HEK293 (cell line): ENCODE results near the gene FRMPD4.

ENCODE experiments used
- CTCF ChIA-PET: fragments of 350-600 bp; formaldehyde crosslinking; extraction: SDS; loops from one replicate; lab custom pipeline; 2021; ENCODE audit warnings: antibody characterized with exemption; lab: Yijun Ruan, JAX
- POLR2A ChIA-PET: fragments of 300-600 bp; formaldehyde crosslinking; extraction: SDS; loops from one replicate; lab custom pipeline; 2020; ENCODE audit warnings: antibody characterized with exemption, inconsistent platforms; lab: Yijun Ruan, JAX
- H3K27ac ChIP-seq: fragments of 200-500 bp; sonication (Bioruptor generic); 2 replicates; pipeline ENCODE4 v1.5.1; 2014; ENCODE audit warnings: low read depth, low read length, control low read depth, inconsistent platforms; ENCODE audit errors: extremely low read depth
- H3K36me3 ChIP-seq, 2 experiments: fragments of 200-500 bp in 1 of 2; sonication (Bioruptor generic) in 1 of 2; 1 replicate in 1 of 2; 2 replicates in 1 of 2; pipeline ENCODE4 v1.5.1; 2014 to 2017; ENCODE audit warnings: inconsistent platforms in 2 of 2, low read length in 2 of 2; ENCODE audit not compliant: control insufficient read depth in 2 of 2, insufficient read depth in 1 of 2
- H3K4me1 ChIP-seq: fragments of 200-500 bp; sonication (Bioruptor generic); 2 replicates; pipeline ENCODE4 v1.5.1; 2014; ENCODE audit warnings: mild to moderate bottlenecking, low read length, inconsistent platforms; ENCODE audit not compliant: control insufficient read depth, insufficient read depth
- H3K4me3 ChIP-seq: 2 replicates; pipeline ENCODE4 v1.5.1; 2011; ENCODE audit warnings: low read depth, mild to moderate bottlenecking, control low read depth, low read length, moderate library complexity
- H3K9me3 ChIP-seq: fragments of 200-500 bp; sonication (Bioruptor generic); 2 replicates; pipeline ENCODE4 v1.5.1; 2014; ENCODE audit warnings: low read depth, low read length, inconsistent platforms; ENCODE audit not compliant: control insufficient read depth, insufficient read depth
- GLIS2 ChIP-seq: fragments of 450-650 bp; formaldehyde crosslinking; IDR thresholded peaks from 2 replicates; pipeline ENCODE4 v1.5.1; 2016; ENCODE audit warnings: missing biosample characterization, missing genetic modification characterization
- KLF16 ChIP-seq: fragments of 450-650 bp; formaldehyde crosslinking; IDR thresholded peaks from 2 replicates; pipeline ENCODE4 v1.5.1; 2017; ENCODE audit warnings: missing biosample characterization, missing genetic modification characterization
- KLF9 ChIP-seq: fragments of 450-650 bp; formaldehyde crosslinking; IDR thresholded peaks from 2 replicates; pipeline ENCODE4 v1.5.1; 2016; ENCODE audit warnings: missing biosample characterization, missing genetic modification characterization, low read depth
- MEIS1 ChIP-seq: sonication (generic); formaldehyde crosslinking; IDR thresholded peaks from 2 replicates; pipeline ENCODE4 v1.8.1; 2022; ENCODE audit warnings: missing genetic modification reagents, mild to moderate bottlenecking, borderline replicate concordance
- PRDM4 ChIP-seq: fragments of 450-650 bp; formaldehyde crosslinking; IDR thresholded peaks from 2 replicates; pipeline ENCODE4 v1.5.1; 2017; ENCODE audit warnings: missing biosample characterization, missing genetic modification characterization
- SP3 ChIP-seq: fragments of 450-650 bp; formaldehyde crosslinking; IDR thresholded peaks from 2 replicates; pipeline ENCODE4 v1.5.1; 2016; ENCODE audit warnings: missing biosample characterization, missing genetic modification characterization
- SP7 ChIP-seq: fragments of 450-650 bp; formaldehyde crosslinking; IDR thresholded peaks from 2 replicates; pipeline ENCODE4 v1.5.1; 2016; ENCODE audit warnings: missing biosample characterization, missing genetic modification characterization
- TSHZ1 ChIP-seq: fragments of 450-650 bp; formaldehyde crosslinking; IDR thresholded peaks from 2 replicates; pipeline ENCODE4 v1.5.1; 2016; ENCODE audit warnings: missing biosample characterization, missing genetic modification characterization, borderline replicate concordance
- ZBTB10 ChIP-seq: fragments of 450-650 bp; formaldehyde crosslinking; IDR thresholded peaks from 2 replicates; pipeline ENCODE4 v1.5.1; 2016; ENCODE audit warnings: missing biosample characterization, missing genetic modification characterization
- ZFHX2 ChIP-seq: fragments of 450-650 bp; formaldehyde crosslinking; conservative IDR thresholded peaks from 2 replicates; pipeline ENCODE4 v1.5.1; 2016; ENCODE audit warnings: missing biosample characterization, missing genetic modification characterization
- ZNF121 ChIP-seq: fragments of 450-650 bp; formaldehyde crosslinking; IDR thresholded peaks from 2 replicates; pipeline ENCODE4 v1.5.1; 2016; ENCODE audit warnings: missing biosample characterization, missing genetic modification characterization
- ZNF169 ChIP-seq: fragments of 450-650 bp; formaldehyde crosslinking; IDR thresholded peaks from 2 replicates; pipeline ENCODE4 v1.5.1; 2016; ENCODE audit warnings: missing biosample characterization, missing genetic modification characterization
- ZNF335 ChIP-seq: fragments of 450-650 bp; formaldehyde crosslinking; conservative IDR thresholded peaks from 2 replicates; pipeline ENCODE4 v1.5.1; 2016; ENCODE audit warnings: missing biosample characterization, missing genetic modification characterization
- ZNF488 ChIP-seq: fragments of 450-650 bp; formaldehyde crosslinking; IDR thresholded peaks from 2 replicates; pipeline ENCODE4 v1.5.1; 2016; ENCODE audit warnings: missing biosample characterization, missing genetic modification characterization
- ZNF501 ChIP-seq: fragments of 450-650 bp; formaldehyde crosslinking; IDR thresholded peaks from 2 replicates; pipeline ENCODE4 v1.5.1; 2016; ENCODE audit warnings: missing biosample characterization, missing genetic modification characterization
- ZNF510 ChIP-seq: fragments of 450-650 bp; formaldehyde crosslinking; IDR thresholded peaks from 2 replicates; pipeline ENCODE4 v1.5.1; 2018; ENCODE audit warnings: mild to moderate bottlenecking, missing genetic modification characterization, missing biosample characterization; ENCODE audit not compliant: insufficient replicate concordance
- ZNF514 ChIP-seq: fragments of 450-650 bp; formaldehyde crosslinking; IDR thresholded peaks from 2 replicates; pipeline ENCODE4 v1.5.1; 2016; ENCODE audit warnings: missing biosample characterization, missing genetic modification characterization
- ZNF544 ChIP-seq: fragments of 450-650 bp; formaldehyde crosslinking; IDR thresholded peaks from 2 replicates; pipeline ENCODE4 v1.5.0; 2017; ENCODE audit warnings: missing biosample characterization, missing genetic modification characterization
- ZNF561 ChIP-seq: fragments of 450-650 bp; IDR thresholded peaks from 2 replicates; pipeline ENCODE4 v1.5.1; 2018; ENCODE audit warnings: missing biosample characterization, missing genetic modification characterization, borderline replicate concordance
- ZNF600 ChIP-seq: fragments of 450-650 bp; formaldehyde crosslinking; IDR thresholded peaks from 2 replicates; pipeline ENCODE4 v1.5.1; 2016; ENCODE audit warnings: missing biosample characterization, missing genetic modification characterization
- ZNF747 ChIP-seq: fragments of 450-650 bp; formaldehyde crosslinking; IDR thresholded peaks from 2 replicates; pipeline ENCODE4 v1.5.1; 2016; ENCODE audit warnings: missing biosample characterization, missing genetic modification characterization
- ZNF791 ChIP-seq: fragments of 450-650 bp; formaldehyde crosslinking; IDR thresholded peaks from 2 replicates; pipeline ENCODE4 v1.5.1; 2016; ENCODE audit warnings: missing biosample characterization, missing genetic modification characterization
- ZNF830 ChIP-seq: fragments of 450-650 bp; IDR thresholded peaks from 2 replicates; pipeline ENCODE4 v1.5.0; 2018; ENCODE audit warnings: missing biosample characterization, missing genetic modification characterization, low read depth, mild to moderate bottlenecking, moderate library complexity
- TF ChIP-seq, protein P1 (sequence below): fragments of 450-650 bp; formaldehyde crosslinking; IDR thresholded peaks from 2 replicates; pipeline ENCODE4 v1.5.1; 2016; ENCODE audit warnings: missing biosample characterization, missing genetic modification characterization

The FRMPD4 gene

GRCh38 chrX:12138361-12139313 is at the start of gene FRMPD4:
Gene FRMPD4, plus strand, starts transcription at chrX:12138473. Its CDS starts 499 bp downstream, at chrX:12138972.
- Histone ChIP-seq H3K4me3 (peak within 1 kb of the TSS; percentile 30), H3K36me3 (no peaks in the 10 kb centered on the region), H3K9me3 (no peaks in the 10 kb centered on the region), H3K27ac (peak within 1 kb of the TSS; percentile 88), H3K4me1 (peaks cover 5% of the 10 kb centered on the region; the same call in 1 of the 2 replicates)
- CTCF ChIA-PET: interaction anchor here (0.6 to 1.4 kb wide), 8 partner anchors 19 to 1888 kb away, joined by 3 to 4 read pairs (median 3); no protein-coding TSS in a partner anchor
- POLR2A ChIA-PET: no interaction called here
- TF ChIP-seq TSHZ1 (tag by site-specific recombination) (no peak), SP3 (tag by site-specific recombination) (no peak), MEIS1 (CRISPR knock-in tag) (no peak), ZNF501 (no peak), KLF16 (tag by site-specific recombination) (no peak), ZNF121 (tag by site-specific recombination) (peak; percentile 26; the same call in 1 of the 2 replicates), ZNF169 (tag by site-specific recombination) (no peak), ZNF791 (tag by site-specific recombination) (no peak), SP7 (tag by site-specific recombination) (no peak), ZNF488 (tag by site-specific recombination) (no peak), KLF9 (tag by site-specific recombination) (peak; percentile 58; the same call in 1 of the 2 replicates), ZNF544 (no peak), ZNF747 (tag by site-specific recombination) (no peak), GLIS2 (peak; percentile 56), ZNF830 (tag by site-specific recombination) (no peak), ZNF561 (tag by site-specific recombination) (0 out of 2 replicates have a peak, but pooled peaks have one; percentile 48), PRDM4 (no peak), ZBTB10 (tag by site-specific recombination) (no peak), ZNF510 (no peak), ZNF514 (tag by site-specific recombination) (no peak), ZNF600 (peak; percentile 17; the same call in 1 of the 2 replicates), ZFHX2 (peak; percentile 62), ZNF335 (tag by site-specific recombination) (peak; percentile 89)
- TF ChIP-seq, protein P1, sequence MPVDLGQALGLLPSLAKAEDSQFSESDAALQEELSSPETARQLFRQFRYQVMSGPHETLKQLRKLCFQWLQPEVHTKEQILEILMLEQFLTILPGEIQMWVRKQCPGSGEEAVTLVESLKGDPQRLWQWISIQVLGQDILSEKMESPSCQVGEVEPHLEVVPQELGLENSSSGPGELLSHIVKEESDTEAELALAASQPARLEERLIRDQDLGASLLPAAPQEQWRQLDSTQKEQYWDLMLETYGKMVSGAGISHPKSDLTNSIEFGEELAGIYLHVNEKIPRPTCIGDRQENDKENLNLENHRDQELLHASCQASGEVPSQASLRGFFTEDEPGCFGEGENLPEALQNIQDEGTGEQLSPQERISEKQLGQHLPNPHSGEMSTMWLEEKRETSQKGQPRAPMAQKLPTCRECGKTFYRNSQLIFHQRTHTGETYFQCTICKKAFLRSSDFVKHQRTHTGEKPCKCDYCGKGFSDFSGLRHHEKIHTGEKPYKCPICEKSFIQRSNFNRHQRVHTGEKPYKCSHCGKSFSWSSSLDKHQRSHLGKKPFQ (tag by site-specific recombination): no peak
